MM.1S (cell line): Measurements from ENCODE around the gene GARIN5A.

Source experiments
- DNase-seq: peaks from one replicate; pipeline ENCODE4 v3.0.0-alpha.2; 2015
- H2AFZ ChIP-seq: fragments of 300-600 bp; sonication (generic); 2 replicates; pipeline ENCODE4 v1.6.0; 2016; ENCODE audit warnings: antibody characterized with exemption, low read length
- H3F3A ChIP-seq: fragments of 300-600 bp; sonication (generic); 2 replicates; pipeline ENCODE4 v1.6.1; 2016; ENCODE audit warnings: mild to moderate bottlenecking, antibody characterized with exemption, low read length, moderate library complexity, mixed read lengths; ENCODE audit not compliant: insufficient read depth
- H3K27ac ChIP-seq: fragments of 300-600 bp; sonication (generic); 2 replicates; pipeline ENCODE4 v1.5.1; 2016; ENCODE audit warnings: mild to moderate bottlenecking, low read length
- H3K27me3 ChIP-seq: fragments of 300-600 bp; sonication (generic); replicated peaks from 2 replicates; pipeline ENCODE4 v1.6.0; 2016; ENCODE audit warnings: low read length; ENCODE audit not compliant: insufficient read depth
- H3K36me3 ChIP-seq: fragments of 300-600 bp; sonication (generic); replicated peaks from 2 replicates; pipeline ENCODE4 v1.6.1; 2016; ENCODE audit warnings: mild to moderate bottlenecking, low read length, mixed read lengths; ENCODE audit not compliant: insufficient read depth
- H3K4me1 ChIP-seq: fragments of 300-600 bp; sonication (generic); 2 replicates; pipeline ENCODE4 v1.6.1; 2016; ENCODE audit warnings: low read length, mixed read lengths
- H3K4me2 ChIP-seq: fragments of 300-600 bp; sonication (generic); 2 replicates; pipeline ENCODE4 v1.6.0; 2016; ENCODE audit warnings: low read depth, low read length
- H3K4me3 ChIP-seq: fragments of 300-600 bp; sonication (generic); 2 replicates; pipeline ENCODE4 v1.5.1; 2016; ENCODE audit warnings: low read length, mixed read lengths
- H3K79me2 ChIP-seq: fragments of 300-600 bp; sonication (generic); 2 replicates; pipeline ENCODE4 v1.6.1; 2016; ENCODE audit warnings: mixed run types, low read length, mixed read lengths
- H3K9ac ChIP-seq: fragments of 300-600 bp; sonication (generic); 2 replicates; pipeline ENCODE4 v1.6.1; 2016; ENCODE audit warnings: low read length, mixed read lengths
- H3K9me2 ChIP-seq: fragments of 300-600 bp; sonication (generic); replicated peaks from 2 replicates; pipeline ENCODE4 v1.6.1; 2016; ENCODE audit warnings: mild to moderate bottlenecking, low read length, mixed read lengths; ENCODE audit not compliant: insufficient read depth
- H3K9me3 ChIP-seq: fragments of 300-600 bp; sonication (generic); replicated peaks from 2 replicates; pipeline ENCODE4 v1.6.1; 2016; ENCODE audit warnings: mild to moderate bottlenecking, low read length, mixed read lengths; ENCODE audit not compliant: insufficient read depth
- H4K20me1 ChIP-seq: fragments of 300-600 bp; sonication (generic); 2 replicates; pipeline ENCODE4 v1.6.1; 2016; ENCODE audit warnings: mild to moderate bottlenecking, low read length, moderate library complexity, mixed read lengths; ENCODE audit not compliant: insufficient read depth
- CTCF ChIP-seq: fragments of 300-600 bp; sonication (generic); IDR thresholded peaks from 2 replicates; pipeline ENCODE4 v1.5.1; 2016; ENCODE audit warnings: antibody characterized with exemption, low read length, mixed read lengths
- EZH2 ChIP-seq: fragments of 300-600 bp; sonication (generic); optimal IDR thresholded peaks from 2 replicates; pipeline ENCODE3; 2017; ENCODE audit warnings: low read depth, mild to moderate bottlenecking, antibody characterized with exemption, low read length, mixed read lengths
- EZH2phosphoT487 ChIP-seq: fragments of 300-600 bp; sonication (generic); IDR thresholded peaks from 2 replicates; pipeline ENCODE4 v1.6.1; 2018; ENCODE audit warnings: antibody characterized with exemption, low read length

GARIN5A gene

GRCh38 chr19:50459067-50459456 lies 17.6 kb downstream of the GARIN5A start:
- no peak overlapping the region for H3K27ac ChIP-seq
- peaks cover 4% of the 10 kb centered on the region for H3F3A ChIP-seq
- H2AFZ ChIP-seq = no peak overlapping the region
- no peak overlapping the region for H3K4me2 ChIP-seq
- no peaks in the 10 kb centered on the region for H4K20me1 ChIP-seq
- H3K36me3 ChIP-seq = no peaks in the 10 kb centered on the region
- peaks cover 5% of the 10 kb centered on the region; the same call in 1 of the 2 replicates for H3K4me1 ChIP-seq
- H3K27me3 ChIP-seq = peaks cover 59% of the 10 kb centered on the region
- no peaks in the 10 kb centered on the region for H3K9me2 ChIP-seq
- H3K9ac ChIP-seq = no peak overlapping the region
- H3K4me3 ChIP-seq = no peak overlapping the region
- no peaks in the 10 kb centered on the region for H3K79me2 ChIP-seq
- DNase-seq = no peak
- TF ChIP-seq EZH2 (no peak), EZH2phosphoT487 (no peak), CTCF (no peak)
- no peaks in the 10 kb centered on the region for H3K9me3 ChIP-seq

GRCh38 chr19:50458396-50459066 lies 18.1 kb downstream of the GARIN5A start:
- Histone ChIP-seq H2AFZ (no peak overlapping the region), H3K4me1 (peaks cover 5% of the 10 kb centered on the region; the same call in 1 of the 2 replicates), H3K27ac (no peak overlapping the region), H3K9ac (no peak overlapping the region), H3K4me2 (no peak overlapping the region), H3K4me3 (no peak overlapping the region), H3K9me3 (no peaks in the 10 kb centered on the region), H3F3A (peaks cover 4% of the 10 kb centered on the region), H4K20me1 (no peaks in the 10 kb centered on the region), H3K79me2 (no peaks in the 10 kb centered on the region), H3K36me3 (no peaks in the 10 kb centered on the region), H3K27me3 (peaks cover 60% of the 10 kb centered on the region), H3K9me2 (no peaks in the 10 kb centered on the region)
- no peak for DNase-seq
- TF ChIP-seq EZH2 (no peak), EZH2phosphoT487 (no peak), CTCF (no peak)

GRCh38 chr19:50457300-50457699 lies 19.3 kb downstream of the GARIN5A start:
- peaks cover 5% of the 10 kb centered on the region; the same call in 1 of the 2 replicates for H3K4me1 ChIP-seq
- no peaks in the 10 kb centered on the region for H4K20me1 ChIP-seq
- no peak overlapping the region for H3K9ac ChIP-seq
- no peaks in the 10 kb centered on the region for H3K36me3 ChIP-seq
- H3K27me3 ChIP-seq = peaks cover 59% of the 10 kb centered on the region
- no peak overlapping the region for H3K27ac ChIP-seq
- no peak for DNase-seq
- H3F3A ChIP-seq = peaks cover 4% of the 10 kb centered on the region
- no peak overlapping the region for H3K4me3 ChIP-seq
- no peaks in the 10 kb centered on the region for H3K79me2 ChIP-seq
- no peaks in the 10 kb centered on the region for H3K9me3 ChIP-seq
- TF ChIP-seq EZH2phosphoT487 = no peak
- no peak overlapping the region for H2AFZ ChIP-seq
- no peak overlapping the region for H3K4me2 ChIP-seq
- H3K9me2 ChIP-seq = no peaks in the 10 kb centered on the region

- H3K4me3 ChIP-seq = no peak overlapping the region
- peaks cover 63% of the 10 kb centered on the region for H3K27me3 ChIP-seq
- H3K9me2 ChIP-seq = no peaks in the 10 kb centered on the region
- H2AFZ ChIP-seq = no peak overlapping the region
- H3K4me1 ChIP-seq = peaks cover 5% of the 10 kb centered on the region; the same call in 1 of the 2 replicates
- no peak overlapping the region for H3K9ac ChIP-seq
- no peaks in the 10 kb centered on the region for H3K79me2 ChIP-seq
- H4K20me1 ChIP-seq = no peaks in the 10 kb centered on the region
- DNase-seq = no peak
- H3K9me3 ChIP-seq = no peaks in the 10 kb centered on the region
- TF ChIP-seq EZH2phosphoT487 (no peak), CTCF (no peak), EZH2 (no peak)
- no peak overlapping the region for H3K27ac ChIP-seq
- no peaks in the 10 kb centered on the region for H3K36me3 ChIP-seq
- no peak overlapping the region for H3K4me2 ChIP-seq
- peaks cover 4% of the 10 kb centered on the region for H3F3A ChIP-seq
Measured at GRCh38 chr19:50455992-50456391, 20.7 kb downstream of the GARIN5A start.
